H4 (cell line): ENCODE measurements around the gene CUEDC1. TPM values are rescaled to one million over a fixed set of nuclear protein-coding genes. Genes with fewer than 3 reads are reported as not detected.

Experiments used
- DNase-seq: peaks from one replicate; pipeline ENCODE4 v3.0.0-alpha.2; 2015; ENCODE audit warnings: low spot score
- total RNA-seq: library from RNA; depleted of rRNA; stranded (reverse); fragments of >200 nt; shearing (Covaris generic); gene quantifications from 2 replicates; pipeline ENCODE4 v1.2.3, GENCODE V29; 2014

Gene CUEDC1
- total RNA-seq, 1 experiment from 2014 or later, result 7.4 TPM

- DNase-seq, result no peak
Measured at GRCh38 chr17:57957886-57958285, 2.7 kb upstream of the CUEDC1 start.

- no peak for DNase-seq
Measured at GRCh38 chr17:57957120-57957850, 2.1 kb upstream of the CUEDC1 start.

DNA sequence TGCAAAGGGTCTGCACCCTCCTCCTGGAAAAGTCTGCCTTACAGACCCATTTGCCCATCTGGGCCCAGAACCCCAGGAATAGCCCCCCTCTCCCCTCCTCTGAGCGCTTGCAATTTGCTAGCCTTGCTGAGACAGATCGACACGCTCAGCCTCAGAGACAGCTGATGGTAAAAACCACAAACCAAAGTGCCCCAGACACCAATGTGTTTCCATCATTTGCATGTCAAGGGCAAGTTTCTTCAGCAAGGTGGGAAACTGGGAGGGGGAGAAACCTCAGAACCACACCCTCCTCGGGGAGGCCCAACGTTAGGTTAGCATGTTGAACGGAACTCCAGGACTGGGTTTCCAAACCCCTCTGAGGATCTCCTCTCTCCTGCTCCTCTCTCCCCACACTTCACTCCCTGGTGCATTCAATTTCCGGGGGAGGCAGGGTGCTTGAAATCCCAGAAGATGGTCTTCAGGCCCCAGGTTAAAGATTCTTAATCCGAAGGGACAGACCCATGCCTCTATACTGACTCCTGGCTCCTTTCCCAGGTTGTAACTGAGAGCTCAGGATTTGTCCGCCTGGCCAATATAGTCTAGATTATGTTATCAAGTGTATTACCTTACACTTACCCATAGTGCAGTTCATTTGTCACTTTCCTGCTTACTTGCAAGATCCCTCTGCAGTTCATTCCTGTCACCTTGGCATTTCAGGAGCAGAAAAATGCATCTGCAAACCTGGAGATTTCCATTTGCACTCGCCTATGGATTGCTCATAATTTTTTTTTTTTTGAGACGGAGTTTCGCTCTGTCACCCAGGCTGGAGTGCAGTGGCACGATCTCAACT, 1.3 kb upstream of the CUEDC1 start:
- DNase-seq, result no peak

DNA sequence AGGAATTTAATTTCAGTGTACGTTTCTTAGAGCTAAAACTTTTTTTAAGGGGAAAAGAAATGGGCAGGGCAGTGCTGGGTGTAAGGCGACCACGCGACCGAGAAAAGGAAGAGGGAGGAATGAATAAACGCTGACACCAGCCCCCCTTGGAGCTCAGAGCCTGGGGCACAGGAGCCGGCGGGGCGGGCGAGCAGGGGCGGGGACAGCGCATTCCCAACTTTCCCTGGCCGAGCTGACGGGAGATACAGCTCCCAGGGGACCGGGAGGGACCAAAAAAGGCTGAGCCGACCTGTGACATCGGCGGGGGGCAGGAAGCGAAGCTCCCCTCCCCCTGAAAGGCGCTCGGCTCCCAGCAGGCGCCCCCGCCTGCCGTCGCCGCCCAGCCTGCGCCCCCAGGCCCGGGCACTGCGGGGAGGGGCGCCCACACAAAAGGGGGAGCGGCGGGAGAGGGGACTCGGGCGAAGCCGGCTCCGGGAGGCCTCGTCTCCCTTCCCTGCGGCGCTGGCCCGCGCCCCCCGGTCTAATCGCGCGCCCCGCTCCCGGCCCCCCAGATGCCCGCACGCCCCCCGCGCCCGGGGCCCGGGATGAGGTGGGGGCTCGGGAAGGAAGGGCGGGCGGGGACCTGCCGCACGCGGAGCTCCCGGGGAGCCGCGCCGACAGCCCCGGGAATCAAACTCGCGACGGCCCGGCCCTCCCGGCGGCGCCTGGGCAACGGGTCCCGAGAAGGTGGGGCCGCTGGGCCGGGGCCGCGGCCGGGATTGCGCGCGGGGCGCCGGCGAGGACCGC, 622 bp downstream of the CUEDC1 start:
- peak; percentile 81 for DNase-seq

- no peak for DNase-seq
Measured at GRCh38 chr17:57953705-57954396, 1.4 kb downstream of the CUEDC1 start.

DNA sequence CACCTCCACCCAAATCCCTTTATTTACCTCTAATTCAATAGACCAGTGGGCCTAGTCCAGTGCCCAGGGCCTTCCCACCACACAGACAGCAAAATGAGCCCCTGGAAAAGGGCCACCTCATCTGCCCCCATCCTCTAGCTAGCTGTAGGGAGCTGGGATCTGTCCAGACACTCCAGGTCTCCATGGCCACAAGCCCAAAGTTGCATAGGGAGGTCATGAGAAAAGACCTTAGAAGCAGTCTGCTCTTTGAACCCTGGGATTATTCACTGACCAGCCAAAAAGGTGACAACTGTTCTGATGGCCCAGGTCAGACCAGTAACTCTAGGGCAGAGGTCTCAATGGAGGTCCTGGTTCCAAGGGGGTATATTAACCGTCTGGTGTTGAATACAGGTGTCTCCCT, 2.0 kb downstream of the CUEDC1 start:
- no peak for DNase-seq

DNA sequence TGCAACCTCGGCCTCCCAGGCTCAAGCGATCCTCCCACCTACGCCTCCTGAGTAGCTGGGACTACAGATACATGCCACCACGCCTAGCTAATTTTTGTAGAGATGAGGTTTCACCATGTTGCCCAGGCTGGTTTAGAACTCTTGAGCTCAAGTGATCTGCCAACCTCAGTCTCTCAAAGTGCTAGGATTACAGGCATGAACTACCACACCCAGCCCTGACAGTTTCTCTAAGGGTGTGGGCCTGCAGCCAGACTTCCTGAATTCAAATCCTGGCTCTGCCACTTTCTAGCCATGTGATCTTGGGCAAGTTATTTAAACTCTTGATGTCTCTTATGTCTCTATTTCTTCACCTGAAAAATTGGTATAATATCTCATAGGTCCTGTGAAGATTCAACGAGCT, 5.6 kb downstream of the CUEDC1 start:
- DNase-seq, result no peak

GRCh38 chr17:57948555-57949420, 6.4 kb downstream of the CUEDC1 start:
- peak; percentile 96 for DNase-seq

DNA sequence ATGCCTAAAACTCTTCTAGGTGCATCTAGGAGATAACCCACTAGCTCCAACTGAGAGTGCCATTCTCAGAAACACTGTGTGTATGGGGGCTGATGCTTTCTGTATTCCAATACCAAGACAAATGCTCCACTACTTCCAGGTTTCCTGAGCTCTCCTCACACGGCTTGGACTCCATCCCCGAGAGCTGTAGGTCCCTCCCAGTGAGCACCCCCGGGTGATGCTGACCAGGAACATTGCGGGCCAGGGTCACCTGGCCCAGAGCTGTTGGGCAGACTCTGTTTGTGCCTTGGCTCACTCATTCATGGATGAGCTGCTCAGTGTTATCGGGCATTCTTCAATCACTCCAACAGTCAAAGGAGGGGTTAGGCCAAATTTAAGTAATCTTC, 7.0 kb downstream of the CUEDC1 start:
- DNase-seq, result no peak

DNA sequence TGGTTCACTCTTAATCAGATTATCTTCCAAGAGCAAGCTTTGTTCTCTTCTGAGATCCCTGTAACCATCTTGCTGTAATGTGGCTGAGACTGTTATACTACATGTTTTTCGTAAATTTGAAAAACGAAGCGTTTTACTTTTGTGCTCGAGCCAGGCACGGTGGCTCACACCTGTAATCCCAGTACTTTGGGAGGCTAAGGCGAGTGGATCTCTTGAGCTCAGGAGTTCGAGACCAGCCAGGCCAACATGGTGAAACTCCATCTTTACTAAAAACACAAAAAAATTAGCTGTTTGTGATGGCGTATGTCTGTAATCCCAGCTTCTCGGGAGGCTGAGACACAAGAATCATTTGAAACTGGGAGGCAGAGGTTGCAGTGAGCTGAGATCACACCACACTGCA, 7.8 kb downstream of the CUEDC1 start:
- no peak for DNase-seq

DNA sequence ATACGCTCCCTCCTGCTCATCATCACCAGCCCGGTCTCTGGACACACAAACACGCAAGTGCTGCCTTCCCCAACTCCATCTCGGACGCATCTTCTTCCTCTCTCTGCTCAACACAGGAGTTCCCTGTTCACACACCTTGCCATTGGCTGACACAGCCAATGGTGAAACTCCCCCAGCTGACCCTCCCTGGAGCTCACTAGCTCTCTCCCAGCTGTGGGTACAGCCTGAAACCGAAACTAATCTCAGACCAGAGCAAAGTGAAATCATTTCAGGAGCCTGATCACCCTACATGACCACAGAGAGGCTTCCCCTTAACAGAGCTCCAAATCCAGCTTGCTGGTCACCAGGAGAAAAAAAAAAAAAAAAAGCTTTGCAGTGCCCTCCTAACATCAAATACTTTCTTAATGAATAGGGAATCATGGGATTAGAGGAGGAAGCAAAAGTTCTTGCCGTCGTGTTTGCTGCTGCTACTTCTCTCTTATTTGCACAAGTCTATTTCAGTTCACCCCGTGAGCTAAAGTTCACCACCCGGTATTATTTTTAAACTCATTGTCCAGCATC, 8.3 kb downstream of the CUEDC1 start:
- peak; percentile 90 for DNase-seq

- DNase-seq, result no peak
Measured at GRCh38 chr17:57945996-57946797, 9.0 kb downstream of the CUEDC1 start.

GRCh38 chr17:57944908-57945307, 10.3 kb downstream of the CUEDC1 start:
- no peak for DNase-seq

GRCh38 chr17:57943645-57944044, 11.6 kb downstream of the CUEDC1 start:
- no peak for DNase-seq

- no peak for DNase-seq
Measured at GRCh38 chr17:57943140-57943539, 12.1 kb downstream of the CUEDC1 start.

GRCh38 chr17:57941384-57942370, 13.5 kb downstream of the CUEDC1 start:
- DNase-seq, result no peak

- DNase-seq, result no peak
Measured at GRCh38 chr17:57940653-57941329, 14.4 kb downstream of the CUEDC1 start.

- DNase-seq, result no peak
Measured at GRCh38 chr17:57940231-57940630, 15.0 kb downstream of the CUEDC1 start.
